ENCODE data around the gene RGS9. TPM values are rescaled to one million over a fixed set of nuclear protein-coding genes. Genes with fewer than 3 reads are reported as not detected.

RGS9 gene
- total and polyA plus RNA-seq, 10 of the 15 experiments (the other 5 are each of a cell fraction or from before 2014, with no cell fraction given) = 1.1 to 10.6 (median 5.6) TPM

- no peak overlapping the region for H3K9ac ChIP-seq (ENCODE audit: control insufficient read depth, insufficient read depth, low read length)
- DNase-seq (ENCODE audit: low read depth, low spot score) (no peak), ATAC-seq (no peak), FAIRE-seq (no peak)
- no peak overlapping the region for H3K27ac ChIP-seq (ENCODE audit: control insufficient read depth, insufficient read depth)
- 50% methylated on average over 2 of the region's 2 CpGs for WGBS (ENCODE audit: insufficient coverage, insufficient replicate concordance, low lambda C conversion rate, missing lambda C conversion rate)
- TF ChIP-seq CHD1 (IDR thresholded peaks at IDR 0.05; ENCODE audit: low read depth, low read length) (no peak), HDAC6 (IDR thresholded peaks at IDR 0.05; ENCODE audit: unreplicated experiment) (no peak), E2F8 (IDR thresholded peaks at IDR 0.05; ENCODE audit: low read depth, partially characterized antibody) (no peak), CHD4 (IDR thresholded peaks at IDR 0.05) (no peak), ZBTB33 (IDR thresholded peaks at IDR 0.05) (no peak)
- BruUV-seq (replicated peaks) = no TSS peak
- no peaks in the 10 kb centered on the region for H3K4me1 ChIP-seq (ENCODE audit: control insufficient read depth, insufficient read depth, low read length)
- H2AFZ ChIP-seq (ENCODE audit: control insufficient read depth, low read depth, low read length) = no peak overlapping the region
- intact Hi-C loops (cut with micrococcal nuclease; ENCODE audit: unreplicated experiment) = no loop called here
- no peaks in the 10 kb centered on the region for H3K36me3 ChIP-seq (ENCODE audit: control insufficient read depth in 2 of 2, insufficient read depth in 2 of 2, low read length in 1 of 2)
- no peaks in the 10 kb centered on the region for H3K9me3 ChIP-seq (replicated peaks; ENCODE audit: control insufficient read depth, insufficient read depth, low read length)
- no peak overlapping the region for H3K4me3 ChIP-seq
- no peaks in the 10 kb centered on the region for H3K79me2 ChIP-seq (ENCODE audit: control insufficient read depth, insufficient read depth, low read length)
- ChIA-PET SMC1A (ENCODE audit: uncharacterized antibody, unreplicated experiment) (no interaction called here), POLR2A (no interaction called here), RAD21 (ENCODE audit: unreplicated experiment) (no interaction called here), CTCF (interaction anchor here (1.1 to 1.8 kb wide), 4 partner anchors 9 to 168 kb away, joined by 3 to 4 read pairs (median 4); no protein-coding TSS in a partner anchor)
- H3K27me3 ChIP-seq (replicated peaks in 1 of 2; ENCODE audit: control insufficient read depth in 2 of 2, insufficient read depth in 2 of 2, low read length in 1 of 2) = no peaks in the 10 kb centered on the region
- in situ Hi-C loops (cut with MboI) = no loop called here
- H3K4me2 ChIP-seq (ENCODE audit: control insufficient read depth, insufficient read depth) = no peak overlapping the region
- H4K20me1 ChIP-seq (ENCODE audit: control insufficient read depth, insufficient read depth) = no peaks in the 10 kb centered on the region
Observed at GRCh38 chr17:65109990-65110680, 27.0 kb upstream of the RGS9 start.

Data from GM12878 (cell line).